AML-193 (cell line): ENCODE measurements around the gene GUK1.
A peak's percentile ranks its signal among the peaks of the same experiment; 100 is the strongest.
"Not testable (repeated sequence)": the region's sequence is repeated elsewhere in the genome, so short reads cannot be mapped to it uniquely, and the experiment has no call there.

Source experiments
- DNase-seq, 2 experiments: peaks; one replicate each; lab custom pipeline; 2025; lab: John Stamatoyannopoulos, UW

The GUK1 gene

DNA sequence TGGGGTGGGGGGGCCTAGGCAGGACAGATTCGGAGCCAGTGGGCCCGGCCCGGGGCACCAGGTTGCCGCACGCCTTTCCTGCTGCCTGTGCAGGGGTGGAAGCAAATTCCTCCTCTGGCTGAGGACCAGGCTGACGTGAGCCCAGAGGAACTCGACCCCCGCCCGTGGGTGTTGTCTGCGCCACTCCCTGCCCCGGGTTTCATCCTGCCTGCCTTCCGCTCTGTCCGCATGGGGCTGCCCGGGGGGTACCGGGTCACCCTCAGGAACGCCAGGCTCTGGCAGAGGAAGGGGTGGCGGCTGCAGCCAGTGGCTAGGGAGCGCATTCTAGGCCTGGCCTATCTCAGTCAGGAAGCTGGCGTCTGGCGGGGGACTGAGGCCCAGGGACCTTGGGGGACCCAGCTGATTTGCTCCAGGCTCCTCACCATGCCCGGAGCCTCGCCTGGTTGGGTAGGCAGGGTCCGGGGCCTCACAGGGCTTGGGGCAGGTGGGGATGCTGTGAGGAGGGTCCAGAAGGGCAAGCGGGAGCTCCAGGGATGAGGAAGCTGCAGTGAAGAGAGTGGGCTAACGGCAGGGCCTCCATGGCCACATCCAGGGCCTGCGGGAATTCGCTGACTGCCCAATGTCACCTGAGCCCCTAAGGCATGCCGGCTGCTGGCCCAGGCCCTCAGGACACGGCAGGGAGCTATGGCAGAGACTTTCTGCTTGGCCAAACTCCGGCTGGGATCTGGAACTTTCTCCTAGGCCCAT lies 23.1 kb downstream of the GUK1 start:
- no peak for DNase-seq

- DNase-seq = no peak
These were observed 23.9 kb downstream of the GUK1 start for GRCh38 chr1:228163776-228164519.

DNA sequence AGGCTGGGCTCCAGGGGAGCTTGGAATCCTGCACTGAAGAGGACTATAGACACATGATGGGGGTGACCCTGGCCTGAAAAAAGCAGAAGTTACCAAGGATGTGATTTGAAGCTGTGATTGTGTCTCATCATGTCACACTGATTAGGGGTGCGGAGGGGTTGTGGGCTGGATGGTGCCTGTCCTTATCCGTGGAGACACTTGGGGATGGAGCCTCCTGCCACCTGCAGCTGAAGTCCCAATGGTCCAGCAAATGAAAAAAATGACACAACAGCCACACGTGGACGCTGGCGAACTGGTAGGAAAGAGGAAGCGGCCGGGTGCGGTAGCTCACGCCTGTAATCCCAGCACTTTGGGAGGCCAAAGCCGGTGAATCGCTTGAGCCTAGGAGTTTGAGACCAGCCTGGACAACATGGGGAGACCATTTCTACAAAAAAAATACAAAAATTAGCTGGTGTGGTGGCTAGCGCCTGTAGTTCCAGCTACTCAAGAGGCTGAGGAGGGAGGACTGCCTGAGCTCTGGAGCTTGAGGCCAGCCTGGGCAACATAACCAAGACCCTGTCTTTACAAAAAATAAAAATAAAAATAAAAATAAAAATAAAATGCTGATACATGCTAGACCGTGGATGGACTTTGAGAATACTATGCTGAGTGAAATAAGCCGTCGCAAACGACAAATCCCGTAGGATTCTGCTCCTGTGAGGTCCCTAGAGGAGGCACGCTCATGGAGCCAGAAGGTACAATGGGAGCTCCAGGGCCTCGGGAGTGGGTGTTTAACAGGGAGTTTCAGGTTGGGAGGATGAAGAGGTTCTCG lies 24.7 kb downstream of the GUK1 start:
- peak; percentile 3 to 43 for DNase-seq

DNA sequence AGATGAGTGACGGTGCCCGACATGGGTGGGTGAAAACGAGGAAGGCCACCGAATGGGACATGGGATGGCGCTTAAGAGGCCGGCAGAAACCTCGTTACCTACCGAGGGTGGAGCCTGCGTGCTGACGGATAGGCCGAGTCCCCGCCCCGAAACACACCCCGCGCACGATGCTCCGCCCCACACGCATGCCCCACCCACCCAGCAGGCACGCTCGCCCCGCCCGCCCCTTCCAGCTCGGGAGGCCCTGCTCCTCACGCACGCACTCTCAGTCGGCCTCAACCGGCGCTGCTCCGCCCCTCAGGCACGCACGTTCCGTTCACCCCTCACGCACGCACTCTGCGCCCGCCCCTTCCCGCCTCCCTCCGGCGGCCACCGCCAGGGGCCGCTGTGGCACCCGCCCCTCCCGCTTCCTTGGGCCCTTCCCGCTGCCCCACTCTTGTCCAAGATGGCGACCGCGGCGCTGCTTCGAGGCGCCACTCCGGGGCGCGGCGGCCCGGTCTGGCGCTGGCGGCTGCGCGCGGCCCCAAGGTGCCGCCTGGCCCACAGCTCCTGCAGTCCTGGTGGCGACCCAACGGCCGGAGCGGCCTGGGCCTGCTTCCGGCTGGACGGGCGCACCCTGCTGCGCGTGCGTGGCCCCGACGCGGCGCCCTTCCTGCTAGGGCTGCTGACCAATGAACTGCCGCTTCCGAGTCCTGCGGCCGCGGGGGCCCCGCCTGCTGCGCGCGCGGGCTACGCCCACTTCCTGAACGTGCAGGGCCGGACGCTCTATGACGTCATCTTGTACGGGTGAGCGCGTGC lies 25.5 kb downstream of the GUK1 start, which contains the start of gene IBA57:
Gene IBA57, plus strand, starts transcription at position 433 of the 798 bp plus-strand sequence. Its CDS starts 13 bp downstream, at position 446.
- DNase-seq = peak; percentile 91 to 92

DNA sequence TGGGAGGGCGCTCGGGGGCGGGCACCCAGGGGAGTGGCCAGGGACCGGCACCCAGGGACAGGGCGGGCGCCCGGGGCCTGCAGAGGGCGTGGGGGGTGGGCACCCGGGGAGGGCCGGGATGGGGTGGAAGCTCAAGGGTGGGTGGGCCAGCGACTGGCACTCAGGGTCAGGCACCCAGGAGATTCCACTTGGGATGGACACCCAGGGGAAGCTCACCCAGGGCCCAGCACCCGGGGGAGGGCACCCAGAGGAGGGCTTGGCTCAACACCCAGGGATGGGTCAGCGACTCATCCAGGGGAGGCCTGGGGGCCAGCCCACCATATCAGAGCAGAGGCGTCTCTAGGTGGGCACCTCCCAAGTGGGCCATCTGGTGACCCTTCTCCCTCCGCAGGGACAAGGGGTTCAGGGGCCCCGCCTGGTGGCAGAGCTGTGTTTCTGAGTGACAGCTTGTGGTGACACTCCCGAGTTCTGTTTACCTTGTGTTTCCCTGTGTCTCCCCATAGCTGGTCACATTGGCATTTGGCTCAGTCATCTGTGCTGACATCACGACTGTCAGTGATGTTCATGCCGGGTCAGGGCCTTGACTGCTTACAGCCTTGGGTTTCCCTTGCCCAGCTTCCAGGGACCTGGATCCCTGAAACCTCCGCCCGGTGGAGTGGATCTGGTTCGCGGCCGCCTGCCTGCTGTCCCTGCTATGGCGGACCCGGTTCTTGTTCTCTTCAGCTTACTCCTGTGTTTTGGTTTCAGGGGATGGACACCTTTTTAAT lies 26.3 kb downstream of the GUK1 start:
- peak; percentile 25 to 38 for DNase-seq

GRCh38 chr1:228168563-228169270 lies 28.6 kb downstream of the GUK1 start:
- DNase-seq = no peak

DNA sequence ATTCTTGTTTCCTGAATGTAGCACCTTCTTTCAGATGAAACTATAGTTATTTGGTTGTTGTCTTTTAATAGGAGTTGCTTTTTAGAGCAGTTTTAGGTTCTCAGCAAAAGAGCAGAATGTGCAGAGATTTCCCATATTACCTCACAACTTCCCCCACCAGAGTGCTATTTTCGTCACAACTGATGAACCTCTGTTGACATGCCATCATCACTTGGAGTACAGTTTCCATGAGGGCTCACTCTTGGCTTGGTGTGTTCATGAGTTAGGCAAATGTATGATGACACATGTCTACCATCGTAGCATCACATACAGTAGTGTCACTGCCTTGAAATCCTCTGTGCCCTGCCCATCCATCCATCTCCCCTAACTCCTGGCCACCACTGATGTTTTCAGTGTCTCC lies 29.3 kb downstream of the GUK1 start:
- DNase-seq = no peak

GRCh38 chr1:228170666-228171065 lies 30.6 kb downstream of the GUK1 start:
- DNase-seq = no peak

GRCh38 chr1:228171221-228171891 lies 31.3 kb downstream of the GUK1 start:
- no peak for DNase-seq

- no peak for DNase-seq
These were observed 32.8 kb downstream of the GUK1 start for GRCh38 chr1:228172591-228173527.

DNA sequence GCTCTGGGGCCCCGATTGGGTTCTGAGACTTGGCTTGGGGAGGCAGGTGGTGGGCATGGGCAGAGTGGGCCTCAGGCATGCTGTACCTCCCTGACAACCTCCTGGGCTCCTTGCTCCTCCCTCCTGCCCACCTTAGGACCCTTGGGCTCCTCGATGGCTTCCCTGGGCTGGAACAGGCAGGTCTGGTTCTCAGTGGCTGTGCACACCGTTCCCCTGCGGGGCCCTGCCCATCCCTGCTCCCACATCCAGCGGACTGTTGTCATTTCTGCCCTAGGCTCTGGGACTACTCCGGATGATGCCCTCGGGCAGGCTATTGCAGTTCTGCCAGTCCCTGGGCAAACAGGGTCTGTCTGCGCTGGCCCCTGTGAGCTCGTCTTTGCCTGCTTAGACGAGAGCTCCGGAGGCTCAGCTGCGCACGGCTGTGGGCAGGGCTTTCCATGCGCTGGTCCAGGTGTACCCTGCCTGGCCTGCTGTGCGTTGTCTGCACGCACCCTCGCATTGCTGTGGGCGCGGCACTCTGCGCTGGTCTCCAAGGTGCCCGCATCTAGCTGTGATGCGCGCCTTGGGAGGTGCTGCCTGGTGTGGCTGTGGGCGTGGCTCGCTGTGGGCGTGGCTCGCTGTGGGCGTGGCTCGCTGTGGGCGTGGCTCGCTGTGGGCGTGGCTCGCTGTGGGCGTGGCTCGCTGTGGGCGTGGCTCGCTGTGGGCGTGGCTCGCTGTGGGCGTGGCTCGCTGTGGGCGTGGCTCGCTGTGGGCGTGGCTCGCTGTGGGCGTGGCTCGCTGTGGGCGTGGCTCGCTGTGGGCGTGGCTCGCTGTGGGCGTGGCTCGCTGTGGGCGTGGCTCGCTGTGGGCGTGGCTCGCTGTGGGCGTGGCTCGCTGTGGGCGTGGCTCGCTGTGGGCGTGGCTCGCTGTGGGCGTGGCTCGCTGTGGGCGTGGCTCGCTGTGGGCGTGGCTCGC lies 33.7 kb downstream of the GUK1 start:
- not testable (repeated sequence) for DNase-seq

- no peak for DNase-seq
These were observed 34.6 kb downstream of the GUK1 start for GRCh38 chr1:228174482-228175315.

DNA sequence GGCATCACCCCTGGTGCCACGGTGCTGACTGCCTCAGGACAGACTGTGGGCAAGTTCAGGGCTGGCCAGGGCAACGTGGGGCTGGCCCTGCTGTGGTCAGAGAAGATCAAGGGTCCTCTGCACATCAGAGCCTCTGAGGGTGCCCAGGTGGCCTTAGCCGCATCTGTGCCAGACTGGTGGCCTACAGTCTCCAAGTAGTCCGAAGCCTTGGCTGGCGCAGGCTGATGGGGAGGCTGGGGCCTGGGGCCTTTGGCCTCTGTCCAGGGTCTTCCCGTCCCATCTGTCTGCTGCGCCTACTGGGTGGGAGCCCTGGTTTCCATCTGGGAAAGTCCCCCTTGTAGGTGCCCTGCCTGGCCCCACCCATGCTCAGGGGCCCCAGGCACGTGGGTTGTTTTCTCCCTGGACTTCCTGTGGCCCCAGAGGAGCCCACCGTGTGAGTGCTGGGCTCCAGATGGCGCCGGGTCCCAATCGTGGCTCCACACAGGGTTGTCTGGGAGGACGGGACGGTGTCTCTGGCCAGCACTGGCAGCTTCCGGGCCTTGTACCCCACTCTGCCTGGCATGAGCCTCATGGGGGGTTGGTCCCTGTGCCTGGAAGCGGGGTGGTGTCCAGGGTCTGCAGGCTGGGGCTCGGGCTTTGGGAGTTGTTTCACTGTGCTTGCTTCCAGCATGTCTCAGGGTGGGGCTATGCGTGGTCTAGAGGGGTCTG lies 35.4 kb downstream of the GUK1 start:
- no peak for DNase-seq

DNA sequence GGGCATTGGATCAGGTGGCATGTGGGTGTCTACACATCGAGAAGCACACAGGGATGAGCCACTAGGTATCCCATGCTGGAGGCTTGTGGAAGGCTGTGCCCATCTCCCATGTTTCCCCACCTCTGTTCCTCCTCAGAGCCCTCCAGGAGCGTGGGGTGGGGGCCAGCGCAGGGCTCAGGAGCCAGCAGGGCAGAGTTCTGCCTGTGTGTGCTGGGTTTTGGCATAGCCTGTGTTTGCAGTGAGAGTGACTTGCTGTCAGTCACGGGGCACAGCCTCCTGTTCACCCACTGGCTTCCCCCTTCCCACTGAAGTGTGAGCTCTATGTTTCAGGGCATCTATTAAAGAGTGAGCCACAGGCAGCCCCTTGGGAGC lies 35.9 kb downstream of the GUK1 start:
- no peak for DNase-seq

DNA sequence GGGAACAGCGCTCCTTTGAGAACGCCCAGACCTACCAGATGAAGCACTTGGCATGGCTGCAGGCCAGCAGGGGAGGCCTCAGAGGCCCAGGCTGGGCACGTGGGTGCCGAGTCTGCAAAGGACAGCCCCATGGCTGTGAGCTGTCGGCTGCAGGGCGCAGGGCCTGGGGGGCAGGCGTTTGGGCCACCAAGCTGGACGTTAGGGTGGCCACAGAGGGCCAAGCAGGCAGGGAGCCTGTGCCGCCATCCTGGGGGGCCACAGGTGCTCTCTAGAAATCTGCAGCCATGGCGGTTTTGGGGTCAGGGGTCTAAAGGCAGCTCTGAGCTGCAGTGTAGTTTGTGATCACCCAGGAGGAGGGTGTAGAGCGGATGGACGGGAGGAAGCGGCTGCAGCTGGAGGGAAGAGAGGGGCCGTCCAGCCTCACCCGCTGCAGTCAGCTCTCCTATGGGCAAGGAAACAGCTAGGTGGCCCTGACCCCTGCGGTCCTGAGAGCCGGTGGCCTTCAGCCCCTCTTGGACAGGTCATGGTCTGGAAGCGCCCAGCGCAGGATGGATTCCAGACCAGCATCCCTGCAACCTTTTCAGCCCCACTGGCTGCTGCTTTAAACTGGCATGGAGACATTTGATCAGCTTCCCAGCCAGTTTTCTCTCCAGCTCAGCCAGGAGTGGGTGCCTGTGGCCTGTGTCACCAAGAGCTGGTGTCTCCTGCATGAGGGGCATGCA lies 36.5 kb downstream of the GUK1 start:
- DNase-seq = no peak
